ENCODE measurements around the gene OTOP2.

Gene OTOP2

DNA sequence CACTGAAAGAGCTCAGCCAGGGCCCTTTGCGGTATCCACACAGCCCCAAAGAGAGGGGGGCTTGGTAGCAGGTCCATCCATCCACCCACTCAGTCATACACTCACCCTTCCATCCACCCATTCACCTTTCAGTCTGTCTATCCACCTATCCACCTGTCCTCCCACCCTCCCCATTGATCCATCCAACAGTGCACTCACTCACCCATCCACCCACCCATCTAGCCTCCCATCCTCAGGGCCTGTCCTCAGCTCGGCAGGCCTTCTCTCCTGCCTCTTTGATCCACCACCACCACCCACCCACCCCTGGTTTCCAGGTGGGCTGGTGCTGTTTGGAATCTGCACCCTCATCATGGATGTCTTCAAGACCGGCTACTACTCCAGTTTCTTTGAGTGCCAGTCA, 1.2 kb downstream of the OTOP2 start:
- no peak for DNase-seq (ENCODE audit: low read depth)

DNA sequence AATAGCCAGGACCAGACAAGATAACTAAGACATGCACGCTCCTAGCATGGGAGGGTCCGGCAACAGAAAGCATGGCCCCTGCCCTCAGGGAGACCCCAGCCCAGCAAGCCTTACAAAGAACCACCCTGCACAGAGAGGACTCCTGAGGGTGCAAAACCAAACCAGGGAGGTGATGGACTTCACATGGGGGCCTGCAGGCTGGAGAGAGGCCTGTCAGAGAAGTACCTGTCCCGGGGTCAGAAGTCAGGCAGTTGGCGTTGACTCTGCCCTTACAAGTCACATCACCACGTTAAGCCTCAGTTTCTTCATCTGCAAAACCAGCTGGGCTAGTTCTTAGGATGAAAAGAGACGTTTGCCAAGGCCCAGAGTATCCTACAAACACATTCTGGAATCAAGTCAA, 4.7 kb downstream of the OTOP2 start:
- no peak for DNase-seq (ENCODE audit: low read depth)

DNA sequence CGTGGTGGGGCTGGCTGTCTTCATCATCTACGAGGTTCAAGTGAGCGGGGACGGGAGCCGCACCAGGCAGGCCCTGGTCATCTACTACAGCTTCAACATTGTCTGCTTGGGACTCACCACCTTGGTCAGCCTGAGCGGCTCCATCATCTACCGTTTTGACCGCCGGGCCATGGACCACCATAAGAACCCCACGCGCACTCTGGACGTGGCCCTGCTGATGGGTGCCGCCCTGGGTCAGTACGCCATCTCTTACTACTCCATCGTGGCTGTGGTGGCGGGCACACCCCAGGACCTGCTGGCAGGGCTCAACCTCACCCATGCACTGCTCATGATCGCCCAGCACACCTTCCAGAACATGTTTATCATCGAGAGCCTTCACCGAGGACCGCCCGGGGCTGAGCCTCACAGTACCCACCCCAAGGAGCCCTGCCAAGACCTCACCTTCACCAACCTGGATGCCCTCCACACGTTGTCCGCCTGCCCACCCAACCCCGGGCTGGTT, 6.5 kb downstream of the OTOP2 start:
- DNase-seq (ENCODE audit: low read depth) = no peak

DNA sequence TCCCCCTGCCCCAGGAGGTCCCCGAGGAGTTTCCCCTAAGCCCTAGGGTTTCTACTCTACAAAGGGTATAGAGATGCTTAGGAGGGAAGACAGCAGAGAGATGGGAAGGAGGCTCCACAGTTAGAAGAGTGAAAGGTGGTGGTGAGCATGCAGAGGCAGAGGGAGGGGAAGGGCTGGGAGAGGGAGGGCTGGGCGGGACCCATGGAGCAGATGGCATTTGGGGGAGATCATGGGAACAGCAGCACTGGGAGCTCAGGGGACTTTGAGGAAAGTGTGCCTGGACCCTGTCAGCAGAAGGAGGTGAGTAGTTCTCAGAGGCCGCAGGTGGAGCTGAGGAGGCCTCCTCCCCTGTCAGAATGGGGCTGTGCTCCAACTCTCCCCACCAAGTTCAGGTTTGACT, 11.0 kb downstream of the OTOP2 start:
- no peak for DNase-seq (ENCODE audit: low read depth)

DNA sequence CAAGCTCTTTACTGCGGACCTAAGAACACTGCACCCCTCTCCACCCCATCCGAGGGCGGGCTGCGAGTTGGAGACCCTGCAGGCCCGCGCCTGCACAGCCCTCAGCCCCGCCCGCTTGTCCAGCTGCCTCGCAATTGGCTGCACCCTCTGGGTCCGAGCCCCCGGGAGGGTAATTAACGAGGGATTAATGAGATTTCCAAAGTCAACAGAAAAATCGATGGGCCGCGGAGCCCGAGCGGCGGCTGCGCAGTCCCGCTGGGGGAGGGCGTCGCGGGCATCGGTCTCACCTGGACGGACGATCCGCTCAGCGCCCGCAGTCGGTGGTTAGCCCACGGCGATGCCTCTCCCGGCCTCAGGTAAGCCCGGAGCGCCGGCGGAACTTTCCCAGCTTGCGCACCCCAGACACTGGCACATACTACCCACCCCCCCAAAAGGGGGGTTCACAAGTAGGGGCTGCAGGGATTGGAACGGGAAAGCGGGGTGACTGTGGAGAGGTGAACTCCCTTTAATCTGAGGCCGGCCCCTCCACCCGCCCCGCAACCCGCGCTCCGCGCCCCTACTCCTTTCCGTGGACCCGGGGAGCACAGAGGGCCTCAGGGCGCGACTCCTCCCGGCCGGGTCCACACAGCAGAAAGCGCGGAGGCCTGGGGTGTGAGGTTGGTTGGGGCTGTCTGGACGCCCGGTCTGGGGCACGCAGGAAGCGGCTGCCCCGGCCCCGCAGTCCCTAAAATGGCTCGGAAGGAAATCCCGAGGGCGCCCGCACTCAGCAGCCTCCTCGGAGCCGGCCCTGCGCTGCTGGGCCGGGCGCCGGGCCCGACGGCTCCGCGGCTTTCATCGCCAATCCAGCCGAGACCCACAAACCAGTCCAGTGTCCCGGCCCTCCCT, 11.8 kb downstream of the OTOP2 start, which contains the start of gene OTOP3:
TSS of gene OTOP3 (plus strand) at position 314 of the 885 bp plus-strand sequence. CDS start at position 338, 24 bp downstream.
- no peak for DNase-seq (ENCODE audit: low read depth)

DNA sequence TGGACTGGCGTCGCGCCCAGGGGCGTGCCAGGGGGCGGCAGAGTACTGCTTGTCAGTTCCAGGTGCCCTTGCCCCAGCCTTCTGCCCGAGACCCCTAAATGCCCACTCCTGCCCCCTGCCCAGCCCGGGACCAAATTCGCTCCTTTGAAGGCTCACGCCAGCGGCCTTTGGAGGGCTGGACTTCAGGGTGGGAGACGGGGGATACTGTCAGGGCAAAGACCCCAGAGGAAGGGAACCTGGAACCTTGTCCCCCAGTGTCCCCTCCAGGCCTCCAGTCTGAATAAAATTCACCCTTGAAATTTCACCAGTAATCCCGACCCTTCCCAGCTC, 12.4 kb downstream of the OTOP2 start:
- DNase-seq (ENCODE audit: low read depth) = no peak

DNA sequence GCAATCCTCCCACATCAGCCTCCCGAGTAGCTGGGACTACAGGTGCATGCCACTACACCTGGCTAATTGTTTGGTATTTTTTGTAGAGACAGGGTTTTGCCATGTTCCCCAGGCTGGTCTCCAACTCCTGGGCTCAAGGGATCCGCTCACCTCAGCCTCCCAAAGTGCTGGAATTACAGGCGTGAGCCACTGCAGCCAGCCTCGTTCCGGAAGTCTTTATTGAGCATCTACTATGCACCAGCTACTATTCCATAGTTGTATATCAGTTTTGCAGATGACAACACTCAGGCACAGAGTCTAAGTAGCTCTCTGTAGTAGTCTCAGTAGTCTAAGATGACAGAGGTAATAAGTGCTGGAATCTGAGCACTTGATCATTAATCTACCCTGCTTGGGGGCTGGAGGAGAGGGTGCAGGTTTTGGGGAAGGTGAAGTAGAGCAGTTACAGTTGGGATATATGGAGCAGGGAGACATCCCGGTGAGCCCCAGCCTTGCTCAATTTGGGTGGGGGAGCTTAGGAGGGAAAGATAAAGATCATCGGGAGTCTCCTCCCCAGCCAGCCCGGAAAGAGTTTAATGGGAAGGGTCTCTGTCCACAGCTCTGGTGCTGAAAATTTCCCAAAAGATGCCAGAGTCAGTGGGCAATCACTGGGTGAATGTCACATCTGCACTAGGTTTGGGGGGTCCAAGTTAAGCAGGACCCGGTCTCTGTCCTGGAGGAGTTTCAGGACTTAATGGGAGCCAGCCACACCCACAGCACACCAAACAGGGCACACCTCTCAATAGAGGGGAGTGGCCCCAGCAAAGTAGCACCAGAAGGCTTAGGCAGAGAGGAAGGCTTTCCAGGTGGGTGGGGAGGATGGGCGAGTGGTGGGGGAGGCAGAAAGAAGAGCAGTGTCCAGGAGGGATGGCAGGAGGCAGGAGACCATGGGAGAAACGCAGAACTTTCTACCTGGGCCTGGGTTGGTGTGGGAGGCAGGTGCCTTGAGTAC, 13.3 kb downstream of the OTOP2 start:
- no peak for DNase-seq (ENCODE audit: low read depth)

DNA sequence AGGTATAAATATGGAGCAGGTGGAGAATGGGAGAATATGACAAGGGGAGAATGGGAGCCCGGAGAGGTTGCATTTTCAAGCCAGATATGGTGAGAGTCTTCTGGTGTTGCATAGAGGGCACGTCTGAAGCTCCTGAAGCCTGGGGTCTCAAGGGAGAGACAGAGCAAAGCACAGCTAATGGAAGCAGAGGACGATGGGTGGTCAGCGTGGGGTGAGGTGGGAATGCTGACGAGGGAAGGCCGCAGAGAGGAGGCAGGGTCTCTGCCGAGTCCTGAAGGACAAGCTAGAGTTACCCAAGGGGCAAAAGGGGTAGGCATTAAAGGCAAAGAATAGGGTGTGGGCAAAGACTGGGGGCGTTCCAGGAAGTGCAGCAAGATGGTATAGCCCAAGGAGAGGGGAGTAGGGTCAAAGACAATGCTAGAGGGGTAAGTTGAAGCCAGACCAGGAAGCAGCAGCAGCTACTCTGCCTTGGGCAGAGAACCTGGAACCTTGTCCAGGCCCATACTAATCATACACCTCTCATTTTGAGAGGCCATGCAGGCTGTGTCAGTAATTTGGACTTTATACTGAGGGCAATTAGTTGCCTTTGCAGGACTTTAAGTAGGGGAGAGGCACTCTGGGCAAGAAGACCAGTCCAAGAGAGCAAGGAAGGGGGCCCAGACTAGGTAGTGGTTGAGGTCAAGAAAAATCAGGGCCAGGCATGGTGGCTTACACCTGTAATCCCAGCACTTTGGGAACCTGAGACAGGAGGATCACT, 14.3 kb downstream of the OTOP2 start:
- DNase-seq (ENCODE audit: low read depth) = no peak

DNA sequence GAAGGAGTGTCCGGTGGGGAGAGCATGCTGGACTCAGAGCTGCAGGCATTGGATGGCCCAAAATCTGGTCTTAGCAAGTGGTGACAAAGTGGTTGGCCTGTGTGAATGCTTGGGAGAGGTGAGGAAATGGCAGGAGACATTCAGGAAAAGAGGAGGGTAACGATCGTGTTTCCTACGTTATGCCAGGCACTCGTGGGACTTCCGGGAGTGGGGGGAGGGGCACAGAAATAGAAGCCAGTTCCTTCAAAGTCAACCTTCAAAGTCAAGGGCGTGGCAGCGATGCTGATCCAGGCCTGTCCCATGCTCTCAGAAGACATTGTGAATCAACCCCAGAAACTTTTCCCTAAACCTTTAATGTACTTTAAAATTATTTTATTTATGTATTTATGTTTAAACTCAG, 15.5 kb downstream of the OTOP2 start:
- DNase-seq (ENCODE audit: low read depth) = no peak

DNA sequence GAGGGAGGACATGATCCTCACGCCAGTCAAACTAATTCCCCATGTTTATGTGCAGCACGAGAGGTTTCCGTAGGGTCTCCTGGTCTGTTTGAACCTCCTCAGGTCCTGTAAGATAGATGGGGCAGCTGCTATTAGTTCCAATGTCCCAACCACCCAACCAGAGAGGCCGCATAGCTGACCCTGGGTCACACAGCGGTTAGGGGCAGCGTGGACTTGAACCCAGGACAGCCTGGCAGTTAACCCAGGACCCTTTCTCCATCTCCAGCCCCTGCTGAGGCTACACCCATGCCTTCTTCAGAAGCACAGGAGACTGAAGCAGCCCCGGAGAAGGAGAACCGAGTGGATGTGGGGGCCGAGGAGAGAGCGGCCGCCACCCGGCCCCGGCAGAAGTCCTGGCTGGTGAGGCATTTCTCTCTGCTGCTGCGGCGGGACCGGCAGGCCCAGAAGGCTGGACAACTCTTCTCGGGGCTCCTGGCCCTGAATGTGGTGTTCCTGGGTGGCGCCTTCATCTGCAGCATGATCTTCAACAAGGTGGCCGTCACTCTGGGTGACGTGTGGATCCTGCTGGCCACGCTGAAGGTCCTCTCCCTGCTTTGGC, 17.2 kb downstream of the OTOP2 start:
- no peak for DNase-seq (ENCODE audit: low read depth)

DNA sequence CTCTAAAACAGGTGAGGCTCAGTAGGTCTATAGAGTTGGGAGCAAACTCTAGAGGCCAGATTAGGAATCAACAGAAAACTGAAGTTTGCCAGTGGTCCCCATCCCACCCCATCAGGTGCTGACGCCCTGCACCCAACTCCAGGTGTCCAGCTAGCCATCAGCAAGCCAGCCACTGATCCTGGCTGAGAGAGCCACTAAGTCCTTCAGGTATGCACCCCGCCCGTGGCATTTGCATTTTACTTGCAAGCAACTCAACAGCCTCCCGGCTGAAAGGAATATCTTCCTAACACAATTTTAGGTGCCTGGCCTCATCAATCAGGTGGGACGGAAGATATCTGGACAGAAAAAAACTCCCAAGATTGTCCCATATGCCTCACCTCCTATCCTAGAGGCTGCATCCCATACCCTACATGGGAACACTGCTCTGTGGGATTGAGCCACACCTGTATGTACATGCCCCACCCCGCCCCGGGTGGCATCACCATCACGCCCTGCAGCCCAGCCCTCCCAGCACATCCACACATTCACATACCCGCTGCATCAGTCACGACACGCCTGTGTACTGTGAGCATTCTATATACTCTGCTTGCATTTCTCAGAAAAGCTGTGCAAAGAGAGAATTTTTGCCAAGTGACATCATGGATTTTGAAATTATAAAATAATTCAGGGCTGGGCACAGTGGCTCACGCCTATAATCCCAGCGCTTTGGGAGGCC, 19.9 kb downstream of the OTOP2 start:
- no peak for DNase-seq (ENCODE audit: low read depth)

DNA sequence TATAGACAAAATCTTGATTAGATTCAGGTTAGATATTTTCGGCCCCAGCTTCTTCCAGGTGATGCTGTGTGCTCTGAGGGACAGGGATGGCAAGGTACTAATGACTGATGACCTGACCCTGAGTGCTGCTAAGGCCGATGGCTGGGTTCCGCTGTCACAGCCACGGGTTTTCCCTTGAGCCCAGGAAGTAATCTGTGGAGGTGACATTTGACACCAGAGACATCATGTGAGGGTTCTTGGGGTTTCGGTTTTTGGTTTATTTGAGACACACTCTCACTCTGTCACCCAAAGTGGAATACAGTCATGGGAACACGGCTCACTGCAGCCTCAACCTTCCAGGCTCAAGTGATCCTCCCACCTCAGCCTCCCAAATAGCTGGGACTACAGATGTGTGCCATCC, 21.5 kb downstream of the OTOP2 start:
- DNase-seq (ENCODE audit: low read depth) = no peak

DNA sequence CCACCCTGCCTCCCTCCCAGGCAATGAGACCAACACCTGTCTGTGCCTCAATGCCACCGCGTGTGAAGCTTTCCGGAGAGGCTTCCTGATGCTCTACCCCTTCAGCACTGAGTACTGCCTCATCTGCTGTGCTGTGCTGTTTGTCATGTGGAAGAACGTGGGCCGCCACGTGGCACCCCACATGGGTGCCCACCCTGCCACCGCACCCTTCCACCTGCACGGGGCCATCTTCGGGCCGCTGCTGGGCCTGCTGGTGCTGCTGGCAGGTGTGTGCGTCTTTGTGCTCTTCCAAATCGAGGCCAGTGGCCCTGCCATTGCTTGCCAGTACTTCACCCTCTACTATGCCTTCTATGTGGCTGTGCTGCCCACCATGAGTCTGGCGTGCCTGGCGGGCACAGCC, 22.6 kb downstream of the OTOP2 start:
- DNase-seq (ENCODE audit: low read depth) = no peak

DNA sequence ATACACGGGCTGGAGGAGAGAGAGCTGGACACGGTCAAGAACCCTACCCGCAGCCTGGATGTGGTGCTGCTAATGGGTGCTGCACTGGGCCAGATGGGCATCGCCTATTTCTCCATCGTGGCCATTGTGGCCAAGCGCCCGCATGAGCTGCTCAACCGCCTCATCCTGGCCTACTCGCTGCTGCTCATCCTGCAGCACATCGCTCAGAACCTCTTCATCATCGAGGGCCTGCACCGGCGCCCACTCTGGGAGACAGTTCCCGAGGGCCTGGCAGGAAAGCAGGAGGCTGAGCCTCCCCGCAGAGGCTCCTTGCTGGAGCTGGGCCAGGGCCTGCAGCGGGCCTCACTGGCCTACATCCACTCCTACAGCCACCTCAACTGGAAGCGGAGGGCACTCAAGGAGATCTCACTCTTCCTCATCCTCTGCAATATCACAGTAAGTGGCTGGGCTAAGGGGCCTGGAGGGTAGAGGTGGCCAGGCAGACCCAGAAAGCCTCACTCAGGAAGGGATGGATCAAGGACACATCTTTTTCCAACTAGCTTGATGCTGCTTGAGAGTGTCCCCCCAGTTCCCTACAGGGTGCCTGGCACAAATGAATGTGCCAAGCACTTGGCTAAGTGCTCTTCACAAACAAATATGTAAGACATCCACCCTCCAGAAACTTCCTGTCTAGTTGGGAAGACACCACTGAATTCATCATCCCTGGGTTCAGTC, 23.1 kb downstream of the OTOP2 start:
- no peak for DNase-seq (ENCODE audit: low read depth)

DNA sequence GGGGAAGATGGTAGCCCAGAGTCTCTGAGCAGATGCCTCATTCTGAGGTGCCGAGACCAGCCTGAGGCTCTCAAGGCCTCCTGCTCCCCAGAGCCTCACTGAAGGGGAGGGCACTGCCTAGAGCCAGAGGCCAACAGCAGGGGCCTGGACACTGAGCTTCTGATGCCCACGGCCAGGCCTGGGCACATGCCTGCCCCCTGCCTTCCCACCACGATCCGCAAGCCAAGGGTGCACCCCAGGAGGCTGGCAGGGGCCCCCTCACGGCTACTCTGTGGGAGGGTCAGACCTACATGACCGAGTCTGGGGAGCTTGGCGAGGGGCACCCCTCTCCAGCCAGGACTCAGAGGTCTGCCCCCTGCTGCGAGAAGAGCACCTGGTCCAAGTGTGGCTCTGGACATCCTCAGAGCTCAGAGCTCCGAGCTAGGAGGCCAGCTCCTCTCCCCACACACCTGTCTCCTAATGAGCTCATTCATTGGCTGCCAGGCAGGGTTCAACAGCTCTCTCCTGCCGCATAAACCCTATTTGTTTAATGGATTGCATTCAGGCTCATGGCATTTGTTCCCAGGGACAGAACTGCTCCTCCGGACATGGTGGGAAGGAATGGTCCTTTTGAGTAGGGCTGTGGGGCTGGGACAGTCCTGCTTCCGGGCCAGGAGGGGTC, 25.5 kb downstream of the OTOP2 start:
- no peak for DNase-seq (ENCODE audit: low read depth)

DNA sequence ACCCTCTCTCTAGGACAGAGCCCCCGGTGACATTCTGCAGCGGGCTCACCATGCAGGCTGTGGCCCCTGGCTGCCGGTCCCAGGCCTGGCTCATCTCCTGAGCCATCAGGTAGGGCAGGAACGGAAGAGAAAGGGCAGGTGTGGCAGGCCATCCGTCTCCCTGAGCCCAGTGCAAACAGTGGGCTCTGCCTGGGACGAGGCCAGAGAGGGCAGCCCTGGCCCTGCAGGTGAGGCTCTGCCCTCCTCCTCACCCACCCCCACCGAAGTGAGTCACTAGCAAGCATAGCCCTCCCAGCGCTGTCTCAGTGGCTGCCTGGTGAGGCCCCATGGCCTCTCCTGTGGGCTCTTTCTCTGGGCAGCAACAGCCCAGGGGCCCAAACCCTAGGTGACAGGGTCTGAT, 26.1 kb downstream of the OTOP2 start:
- no peak for DNase-seq (ENCODE audit: low read depth)

DNA sequence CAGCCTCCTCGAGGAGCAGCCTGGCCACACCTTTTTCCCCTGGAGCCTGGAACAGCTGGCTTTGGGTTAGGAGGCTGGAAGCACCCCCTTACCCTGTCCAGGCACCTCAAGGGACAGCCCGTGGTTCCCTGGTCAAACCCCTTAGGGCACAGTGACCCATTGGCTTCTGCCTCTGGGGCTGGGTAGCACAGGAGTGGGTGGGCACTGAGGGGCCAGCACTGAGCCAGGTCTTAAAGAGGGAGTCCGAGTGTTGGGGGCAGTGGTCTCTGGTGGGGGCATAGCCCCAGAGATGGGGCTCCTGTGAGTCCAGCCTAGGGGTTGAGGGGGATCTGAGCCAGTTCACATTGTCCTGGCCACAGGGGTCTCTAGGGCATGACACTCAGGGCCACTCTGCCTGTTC, 27.0 kb downstream of the OTOP2 start:
- DNase-seq (ENCODE audit: low read depth) = no peak

DNA sequence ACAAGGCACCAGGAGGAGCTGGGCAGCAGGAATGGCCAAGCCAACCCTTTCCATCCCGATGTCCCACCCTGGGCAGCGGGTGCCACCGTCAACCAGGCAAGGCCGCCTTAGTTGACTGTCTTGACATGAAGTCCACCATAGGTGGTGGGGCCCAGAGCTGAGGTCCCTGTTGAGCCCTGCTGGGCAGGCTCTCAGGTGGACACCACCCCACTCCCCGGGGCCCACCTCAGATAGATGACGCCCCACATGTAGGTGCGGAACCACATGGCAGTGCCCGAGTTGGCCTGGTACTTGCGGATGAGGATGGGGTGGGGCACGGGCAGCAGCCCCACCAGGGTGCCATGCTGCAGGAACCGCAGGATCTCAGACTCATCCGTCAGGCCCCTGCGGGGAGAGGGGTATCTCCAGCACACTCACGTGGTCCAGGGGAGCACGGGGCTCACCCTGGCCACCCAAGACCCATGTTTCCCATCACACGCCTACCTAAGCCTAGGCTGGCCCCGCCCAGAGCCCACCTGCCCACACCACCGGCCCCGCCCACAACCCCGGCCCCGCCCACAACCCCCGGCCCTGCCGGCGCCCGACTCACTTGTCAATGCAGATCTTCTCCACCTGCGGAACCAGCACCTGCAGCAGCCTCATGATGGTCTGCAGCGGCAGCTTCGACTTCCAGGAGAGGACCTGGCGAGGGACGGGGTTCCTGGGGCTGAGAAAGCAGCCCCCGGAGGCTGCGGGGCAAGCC, 27.8 kb downstream of the OTOP2 start:
- DNase-seq (ENCODE audit: low read depth) = no peak
